HepG2 (cell line): ENCODE results near the gene NLRP12. TPM values are rescaled to one million over a fixed set of nuclear protein-coding genes. Genes with fewer than 3 reads are reported as not detected.

ENCODE experiments used
- CTCF ChIP-seq: sonication (generic); formaldehyde crosslinking; IDR thresholded peaks from 2 replicates; pipeline ENCODE4 v1.5.0; 2020; ENCODE audit warnings: mild to moderate bottlenecking, missing genetic modification reagents, moderate library complexity
- ETV6 ChIP-seq: sonication (generic); formaldehyde crosslinking; conservative IDR thresholded peaks from 2 replicates; pipeline ENCODE4 v1.4.0; 2020; ENCODE audit warnings: missing genetic modification reagents
- HBP1 ChIP-seq: IDR thresholded peaks from 2 replicates; pipeline ENCODE4 v1.6.1; 2016; ENCODE audit warnings: low read depth, control low read depth
- MAFK ChIP-seq, 2 experiments: IDR thresholded peaks in 1 of 2; conservative IDR thresholded peaks in 1 of 2; 2 replicates each; pipeline ENCODE4 v1.6.1; 2011; ENCODE audit warnings: improper control_type of control experiment in 2 of 2, low read length in 2 of 2
- SKI ChIP-seq: fragments of 450-650 bp; IDR thresholded peaks from one replicate; pipeline ENCODE4 v1.6.1; 2018; ENCODE audit warnings: mild to moderate bottlenecking; ENCODE audit not compliant: partially characterized antibody
- TARDBP ChIP-seq: sonication (generic); formaldehyde crosslinking; IDR thresholded peaks from 2 replicates; pipeline ENCODE4 v1.8.0; 2022; ENCODE audit warnings: mild to moderate bottlenecking, missing genetic modification reagents
- ZNF431 ChIP-seq: sonication (generic); formaldehyde crosslinking; IDR thresholded peaks from 2 replicates; pipeline ENCODE4 v1.9.0; 2022; ENCODE audit warnings: missing genetic modification reagents, low read depth, mild to moderate bottlenecking, borderline replicate concordance
- ZNF639 ChIP-seq: conservative IDR thresholded peaks from 2 replicates; pipeline ENCODE4 v1.6.1; 2018; ENCODE audit warnings: missing genetic modification reagents
- ZNF652 ChIP-seq: IDR thresholded peaks from 2 replicates; pipeline ENCODE4 v1.6.1; 2016; ENCODE audit warnings: low read depth, borderline replicate concordance
- polyA plus RNA-seq, 8 experiments: library from polyadenylated mRNA; depleted of rRNA in 3 of 8; stranded (reverse) in 7 of 8; unstranded in 1 of 8; fragments of >200 nt; fragmentation: Illumina TruSeq in 4 of 8; extraction: Trizol in 4 of 8; gene quantifications; 2 replicates each; pipeline versions ENCODE4 v1.2.1 to v1.2.3, GENCODE V29; 2011 to 2016; ENCODE audit warnings: low read depth in 4 of 8, missing spikeins in 1 of 8, mixed read lengths in 1 of 8; ENCODE audit not compliant: insufficient read depth in 1 of 8
- total RNA-seq, 5 experiments: library from RNA; depleted of rRNA; stranded (reverse); fragments of >200 nt; fragmentation: Illumina TruSeq; extraction: Trizol; gene quantifications; 2 replicates each; pipeline ENCODE4 v1.2.3, GENCODE V29; 2016; ENCODE audit warnings: low read depth in 1 of 5
- TF ChIP-seq, protein P1 (sequence below): sonication (generic); formaldehyde crosslinking; IDR thresholded peaks from 2 replicates; pipeline ENCODE4 v1.4.0; 2020; ENCODE audit warnings: missing genetic modification reagents, borderline replicate concordance
- TF ChIP-seq, protein P2 (sequence below): sonication (generic); formaldehyde crosslinking; IDR thresholded peaks from 2 replicates; pipeline ENCODE4 v1.4.0; 2020; ENCODE audit warnings: missing genetic modification reagents, borderline replicate concordance
- TF ChIP-seq, protein P3 (sequence below): sonication (generic); formaldehyde crosslinking; IDR thresholded peaks from 2 replicates; pipeline ENCODE4 v1.4.0; 2020; ENCODE audit warnings: missing genetic modification reagents, mild to moderate bottlenecking, borderline replicate concordance

Gene NLRP12
- total and polyA plus RNA-seq, 2 of the 13 experiments (the other 11 are each of a cell fraction or from before 2014, with no cell fraction given) = 0.15 to 0.20 TPM

DNA sequence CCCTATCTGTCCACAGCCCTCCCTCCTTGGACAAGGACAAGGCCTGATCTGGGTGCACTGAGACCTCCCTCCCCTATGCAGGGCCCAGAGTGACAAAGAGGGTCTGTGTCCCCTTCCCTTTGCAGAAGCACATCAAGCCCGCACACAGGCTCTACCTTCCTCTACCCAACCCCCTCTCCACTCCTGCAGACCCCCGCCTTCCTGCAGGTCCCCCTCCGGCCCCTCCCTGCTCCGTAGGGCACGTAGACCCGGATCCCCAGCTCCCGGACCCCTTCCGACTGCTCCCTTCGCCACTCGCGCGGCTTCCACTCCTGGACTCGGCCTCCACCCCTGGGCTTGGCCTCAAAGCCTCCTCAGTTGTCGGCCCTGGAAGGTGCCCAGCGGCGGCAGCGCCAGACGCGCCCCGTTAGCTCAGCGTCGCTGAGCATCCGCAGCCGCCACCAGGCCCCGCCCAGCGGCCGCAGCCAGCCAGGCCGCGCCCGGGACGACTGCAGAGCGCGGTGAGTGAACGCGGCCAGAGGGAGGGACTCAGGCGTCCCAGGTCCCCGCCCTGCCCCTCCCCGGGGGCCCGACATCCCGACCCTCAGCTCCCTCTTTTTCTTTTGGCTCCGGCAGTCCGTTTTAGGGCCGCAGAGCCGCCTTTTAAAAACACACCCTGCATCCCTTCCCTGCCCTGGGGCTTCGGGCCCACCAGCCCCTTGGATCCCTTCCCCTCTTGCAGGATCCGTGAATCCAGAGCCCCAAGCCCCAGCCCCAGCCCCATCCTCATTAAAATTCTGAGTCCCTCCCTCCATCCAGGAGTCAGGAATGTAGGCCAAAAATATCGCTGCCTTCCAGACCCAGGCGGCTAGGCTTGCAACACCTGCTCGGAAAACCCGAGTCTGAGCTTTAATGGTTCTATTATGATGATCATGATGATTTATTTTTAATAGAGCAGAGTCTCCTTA lies 42.1 kb upstream of the NLRP12 start (continued):
- no peak for TF ChIP-seq MAFK (conservative IDR thresholded peaks at IDR 0.05 in 1 of 2, IDR thresholded peaks at IDR 0.05 in 1 of 2; ENCODE audit: low read length in 2 of 2)
- TF ChIP-seq ZNF639 (CRISPR knock-in tag) = no peak
- TF ChIP-seq SKI = peak; percentile 74
- no peak for TF ChIP-seq ETV6
- TF ChIP-seq, protein P1, sequence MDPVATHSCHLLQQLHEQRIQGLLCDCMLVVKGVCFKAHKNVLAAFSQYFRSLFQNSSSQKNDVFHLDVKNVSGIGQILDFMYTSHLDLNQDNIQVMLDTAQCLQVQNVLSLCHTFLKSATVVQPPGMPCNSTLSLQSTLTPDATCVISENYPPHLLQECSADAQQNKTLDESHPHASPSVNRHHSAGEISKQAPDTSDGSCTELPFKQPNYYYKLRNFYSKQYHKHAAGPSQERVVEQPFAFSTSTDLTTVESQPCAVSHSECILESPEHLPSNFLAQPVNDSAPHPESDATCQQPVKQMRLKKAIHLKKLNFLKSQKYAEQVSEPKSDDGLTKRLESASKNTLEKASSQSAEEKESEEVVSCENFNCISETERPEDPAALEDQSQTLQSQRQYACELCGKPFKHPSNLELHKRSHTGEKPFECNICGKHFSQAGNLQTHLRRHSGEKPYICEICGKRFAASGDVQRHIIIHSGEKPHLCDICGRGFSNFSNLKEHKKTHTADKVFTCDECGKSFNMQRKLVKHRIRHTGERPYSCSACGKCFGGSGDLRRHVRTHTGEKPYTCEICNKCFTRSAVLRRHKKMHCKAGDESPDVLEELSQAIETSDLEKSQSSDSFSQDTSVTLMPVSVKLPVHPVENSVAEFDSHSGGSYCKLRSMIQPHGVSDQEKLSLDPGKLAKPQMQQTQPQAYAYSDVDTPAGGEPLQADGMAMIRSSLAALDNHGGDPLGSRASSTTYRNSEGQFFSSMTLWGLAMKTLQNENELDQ (CRISPR knock-in tag) = no peak
- peak; percentile 25; the same call in 1 of the 2 replicates for TF ChIP-seq ZNF652 (CRISPR knock-in tag)
- TF ChIP-seq TARDBP = peak; percentile 17; the same call in 1 of the 2 replicates
- 0 out of 2 replicates have a peak, but pooled peaks have one; percentile 3 for TF ChIP-seq CTCF (CRISPR knock-in tag)
- no peak for TF ChIP-seq ZNF431 (CRISPR knock-in tag)
- TF ChIP-seq, protein P2, sequence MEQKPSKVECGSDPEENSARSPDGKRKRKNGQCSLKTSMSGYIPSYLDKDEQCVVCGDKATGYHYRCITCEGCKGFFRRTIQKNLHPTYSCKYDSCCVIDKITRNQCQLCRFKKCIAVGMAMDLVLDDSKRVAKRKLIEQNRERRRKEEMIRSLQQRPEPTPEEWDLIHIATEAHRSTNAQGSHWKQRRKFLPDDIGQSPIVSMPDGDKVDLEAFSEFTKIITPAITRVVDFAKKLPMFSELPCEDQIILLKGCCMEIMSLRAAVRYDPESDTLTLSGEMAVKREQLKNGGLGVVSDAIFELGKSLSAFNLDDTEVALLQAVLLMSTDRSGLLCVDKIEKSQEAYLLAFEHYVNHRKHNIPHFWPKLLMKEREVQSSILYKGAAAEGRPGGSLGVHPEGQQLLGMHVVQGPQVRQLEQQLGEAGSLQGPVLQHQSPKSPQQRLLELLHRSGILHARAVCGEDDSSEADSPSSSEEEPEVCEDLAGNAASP (CRISPR knock-in tag) = no peak
- no peak; the same call in 1 of the 2 replicates for TF ChIP-seq HBP1
- TF ChIP-seq, protein P3, sequence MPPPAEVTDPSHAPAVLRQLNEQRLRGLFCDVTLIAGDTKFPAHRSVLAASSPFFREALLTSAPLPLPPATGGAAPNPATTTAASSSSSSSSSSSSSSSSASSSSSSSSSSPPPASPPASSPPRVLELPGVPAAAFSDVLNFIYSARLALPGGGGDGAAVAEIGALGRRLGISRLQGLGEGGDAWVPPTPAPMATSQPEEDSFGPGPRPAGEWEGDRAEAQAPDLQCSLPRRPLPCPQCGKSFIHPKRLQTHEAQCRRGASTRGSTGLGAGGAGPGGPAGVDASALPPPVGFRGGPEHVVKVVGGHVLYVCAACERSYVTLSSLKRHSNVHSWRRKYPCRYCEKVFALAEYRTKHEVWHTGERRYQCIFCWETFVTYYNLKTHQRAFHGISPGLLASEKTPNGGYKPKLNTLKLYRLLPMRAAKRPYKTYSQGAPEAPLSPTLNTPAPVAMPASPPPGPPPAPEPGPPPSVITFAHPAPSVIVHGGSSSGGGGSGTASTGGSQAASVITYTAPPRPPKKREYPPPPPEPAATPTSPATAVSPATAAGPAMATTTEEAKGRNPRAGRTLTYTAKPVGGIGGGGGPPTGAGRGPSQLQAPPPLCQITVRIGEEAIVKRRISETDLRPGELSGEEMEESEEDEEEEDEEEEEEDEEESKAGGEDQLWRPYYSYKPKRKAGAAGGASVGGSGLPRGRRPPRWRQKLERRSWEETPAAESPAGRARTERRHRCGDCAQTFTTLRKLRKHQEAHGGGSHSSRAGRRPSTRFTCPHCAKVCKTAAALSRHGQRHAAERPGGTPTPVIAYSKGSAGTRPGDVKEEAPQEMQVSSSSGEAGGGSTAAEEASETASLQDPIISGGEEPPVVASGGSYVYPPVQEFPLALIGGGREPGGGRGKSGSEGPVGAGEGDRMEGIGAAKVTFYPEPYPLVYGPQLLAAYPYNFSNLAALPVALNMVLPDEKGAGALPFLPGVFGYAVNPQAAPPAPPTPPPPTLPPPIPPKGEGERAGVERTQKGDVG (CRISPR knock-in tag) = no peak
